Heart right ventricle (tissue), 16 donors: ENCODE results near the gene USP3. TPM values are rescaled to one million over a fixed set of nuclear protein-coding genes. Genes with fewer than 3 reads are reported as not detected.
A peak's percentile ranks its signal among the peaks of the same experiment; 100 is the strongest.

ENCODE experiments used
- ATAC-seq, 8 donors: fragments of 200-7000 bp; cut with Tn5 transposase; one replicate each; pipeline ENCODE4 v1.9.1; 2020; ENCODE audit warnings: mild to moderate bottlenecking in 8 of 8, moderate library complexity in 8 of 8, moderate number of reproducible peaks in 1 of 8
- DNase-seq, 2 donors: peaks; one replicate each; pipeline ENCODE4 v3.0.0-alpha.2; 2020
- H3K27ac ChIP-seq, 10 donors: fragments of 200-600 bp; sonication (generic) in 2 of 10; one replicate each; pipeline versions ENCODE4 v1.5.0 to v1.8.0; 2020 to 2022; ENCODE audit warnings: mild to moderate bottlenecking in 3 of 10
- H3K27me3 ChIP-seq, 7 donors: fragments of 200-600 bp; one replicate each; pipeline ENCODE4 v1.8.0; 2021 to 2022; ENCODE audit warnings: mild to moderate bottlenecking in 2 of 7
- H3K36me3 ChIP-seq, 9 donors: fragments of 200-600 bp; sonication (generic) in 1 of 9; one replicate each; pipeline versions ENCODE4 v1.5.0 to v1.8.0; 2020 to 2022; ENCODE audit warnings: mild to moderate bottlenecking in 2 of 9
- H3K4me1 ChIP-seq, 9 donors: fragments of 200-600 bp; sonication (generic) in 1 of 9; one replicate each; pipeline versions ENCODE4 v1.5.0 to v1.8.0; 2020 to 2022; ENCODE audit warnings: mild to moderate bottlenecking in 4 of 9
- H3K4me3 ChIP-seq, 10 donors: fragments of 200-600 bp; sonication (generic) in 2 of 10; one replicate each; pipeline versions ENCODE4 v1.5.0 to v1.8.0; 2020 to 2022; ENCODE audit warnings: mild to moderate bottlenecking in 7 of 10, moderate library complexity in 2 of 10
- H3K9me3 ChIP-seq, 11 donors: fragments of 200-600 bp in 10 of 11; sonication (generic) in 2 of 11; one replicate each; pipeline versions ENCODE4 v1.5.0 to v1.8.0; 2013 to 2022; ENCODE audit warnings: mild to moderate bottlenecking in 2 of 11, control low read depth in 1 of 11, moderate library complexity in 1 of 11
- WGBS, 2 donors: extraction: QIAGEN DNeasy Blood & Tissue Kit; methylation state at CpG; one replicate each; pipeline ENCODE4 v1.1.7; 2013; ENCODE audit warnings: inconsistent platforms in 1 of 2; 5-methylcytosine and 5-hydroxymethylcytosine counted together
- intact Hi-C, 10 donors: fragments of 100-400 bp; cut with DNase I; formaldehyde crosslinking; loops; one replicate each; pipeline versions ENCODE4 v1.11.1 to v1.14.2; 2022
- polyA plus RNA-seq, 2 donors: library from polyadenylated mRNA; stranded (reverse); fragments of 200-250 nt; gene quantifications; one replicate each; pipeline ENCODE4 v1.2.3, GENCODE V29; 2013
- total RNA-seq, 10 donors: library from RNA; stranded (reverse); fragmentation: NEBNext Ultra II Directional in 3 of 10; extraction: Animal tissue kit (Norgen Biotek cat#: 25700) in 3 of 10; gene quantifications; one replicate each; pipeline versions ENCODE4 v1.2.1 to v1.2.4, GENCODE V29; 2021 to 2023
- TF ChIP-seq, protein P1 (sequence below), 9 donors: fragments of 200-600 bp; sonication (generic) in 2 of 9; IDR thresholded peaks; one replicate each; pipeline versions ENCODE4 v1.5.0 to v1.8.0; 2021 to 2022; ENCODE audit warnings: antibody characterized with exemption in 9 of 9, mild to moderate bottlenecking in 5 of 9, moderate library complexity in 1 of 9
- donor health status: Arrhythmogenic right ventricular cardiomyopathy.
- donor health status: ischemic (EF 13 %, LVEDD 7.1; RV severe dilation, severe dysfunction).
- donor health status: healthy with polysubstance abuse.
- donor health status: DM: no; HTN: yes; CAD: no.
- donor health status: DM: no; HTN: no; CAD: no.
- donor health status: ischemic (EF 25% LVEDD 6.9; RV normal size, moderate dysfunction).
- donor health status: ischemic (EF 25% LVEDD 5.7; RV mildly dilated, moderate dysfunction).
- donor health status: healthy.
- donor health status: DM: yes; HTN: yes; CAD: no.
- donor health status: Ischemic cardiomyopathy.
- donor health status: ischemic (EF 35%, LVEDD 5.7; RV mildly dilated, moderate dysfunction).
- donor health status: nonischemic (EF 11% LVEDD 7.7; RV severe dilation, severe dysfunction).
- donor health status: DM: yes; HTN: yes; CAD: no.
- donor health status: PGD.
- donor health status: ischemic (EF 29% LVEDD 5.4; RV normal size, mild dysfunction).
- donor health status: nonischemic (EF 23%, LVEDD 6.1; RV moderate dilation, normal function).

Gene USP3
- total and polyA plus RNA-seq, 12 donors = 8.4 to 23.7 (median 16.6) TPM

DNA sequence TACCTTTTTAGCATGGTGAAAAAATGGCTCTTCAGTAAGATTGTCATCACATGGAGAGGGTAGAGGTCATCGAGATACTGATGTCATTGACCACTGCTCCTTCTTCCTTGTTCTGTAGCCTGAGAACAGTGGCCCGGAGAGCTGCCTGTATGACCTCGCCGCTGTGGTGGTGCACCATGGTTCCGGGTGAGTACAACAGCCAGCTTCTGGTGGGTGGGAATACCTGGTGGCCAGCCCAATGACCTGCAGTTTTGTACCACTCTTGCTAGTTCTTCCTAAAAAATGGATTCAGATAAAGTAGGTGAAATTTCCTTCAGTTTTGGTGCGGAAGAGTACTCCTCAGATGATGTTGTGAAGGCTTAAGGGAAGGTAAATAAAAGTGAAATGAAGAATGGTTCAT lies 84.4 kb downstream of the USP3 start:
- H3K36me3 ChIP-seq = peaks cover 0 to 100% (median 21%) of the 10 kb centered on the region in 9 donors

DNA sequence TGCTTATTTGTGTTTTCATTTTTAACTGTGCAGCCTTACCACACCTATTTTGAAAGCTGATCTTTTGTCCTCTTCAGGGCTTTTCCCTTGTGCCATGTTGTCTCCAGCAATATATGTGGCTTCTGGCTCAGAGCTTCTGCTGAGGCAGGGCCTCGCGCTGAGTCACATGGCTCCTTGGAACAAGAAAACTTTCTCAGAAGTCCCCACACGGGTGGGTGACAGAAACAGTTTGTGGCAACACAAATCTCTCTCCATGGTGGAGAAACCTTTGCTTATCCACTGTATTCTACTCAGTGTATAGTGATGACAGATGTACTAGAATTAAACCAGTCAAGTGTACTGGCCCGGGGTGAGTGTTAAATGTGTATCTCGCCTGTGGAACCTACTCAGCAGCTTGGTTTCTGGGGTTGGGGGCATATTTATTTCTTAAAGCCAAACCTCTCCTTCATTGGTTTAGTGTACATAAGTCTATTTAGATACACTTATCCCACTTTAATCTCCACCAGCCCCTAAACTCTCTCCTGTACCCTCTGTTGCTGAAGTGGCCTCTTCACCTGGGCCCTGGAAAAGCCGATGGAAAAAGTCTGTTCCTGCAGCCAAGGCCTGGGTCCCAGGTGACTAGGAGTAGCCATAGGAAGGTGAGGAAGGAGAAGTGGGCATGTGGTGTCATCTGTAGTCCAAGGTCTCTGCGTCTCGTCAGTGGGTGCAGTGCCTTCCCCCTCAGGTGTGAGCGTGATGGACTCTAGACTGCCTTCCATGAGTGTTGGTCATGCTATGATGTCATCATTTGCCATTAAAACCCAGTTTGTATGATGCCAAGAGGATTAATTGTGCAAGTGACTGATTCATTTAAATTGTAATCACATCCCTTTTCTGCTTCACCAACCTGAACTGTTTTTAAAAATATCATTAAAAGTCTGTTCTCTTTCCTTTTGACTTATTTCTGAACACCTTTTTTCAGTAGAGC lies 89.6 kb downstream of the USP3 start:
- whole genome bisulfite sequencing, 2 donors = 55 to 74% methylated on average over 9 of the region's 9 CpGs
- Histone ChIP-seq H3K36me3 (peaks cover 0 to 59% (median 27%) of the 10 kb centered on the region in 9 donors), H3K4me1 (peaks cover 14 to 50% (median 36%) of the 10 kb centered on the region in 9 donors), H3K9me3 (no peaks in the 10 kb centered on the region), H3K27me3 (no peaks in the 10 kb centered on the region), H3K4me3 (no peak overlapping the region), H3K27ac (peak overlapping the region in 1 of 10 donors; percentile 14)
- ATAC-seq (no peak), DNase-seq (no peak)
- TF ChIP-seq, protein P1, sequence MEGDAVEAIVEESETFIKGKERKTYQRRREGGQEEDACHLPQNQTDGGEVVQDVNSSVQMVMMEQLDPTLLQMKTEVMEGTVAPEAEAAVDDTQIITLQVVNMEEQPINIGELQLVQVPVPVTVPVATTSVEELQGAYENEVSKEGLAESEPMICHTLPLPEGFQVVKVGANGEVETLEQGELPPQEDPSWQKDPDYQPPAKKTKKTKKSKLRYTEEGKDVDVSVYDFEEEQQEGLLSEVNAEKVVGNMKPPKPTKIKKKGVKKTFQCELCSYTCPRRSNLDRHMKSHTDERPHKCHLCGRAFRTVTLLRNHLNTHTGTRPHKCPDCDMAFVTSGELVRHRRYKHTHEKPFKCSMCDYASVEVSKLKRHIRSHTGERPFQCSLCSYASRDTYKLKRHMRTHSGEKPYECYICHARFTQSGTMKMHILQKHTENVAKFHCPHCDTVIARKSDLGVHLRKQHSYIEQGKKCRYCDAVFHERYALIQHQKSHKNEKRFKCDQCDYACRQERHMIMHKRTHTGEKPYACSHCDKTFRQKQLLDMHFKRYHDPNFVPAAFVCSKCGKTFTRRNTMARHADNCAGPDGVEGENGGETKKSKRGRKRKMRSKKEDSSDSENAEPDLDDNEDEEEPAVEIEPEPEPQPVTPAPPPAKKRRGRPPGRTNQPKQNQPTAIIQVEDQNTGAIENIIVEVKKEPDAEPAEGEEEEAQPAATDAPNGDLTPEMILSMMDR (IDR thresholded peaks at IDR 0.05) = no peak
- intact Hi-C loops = loop anchor here in 2 of 10 donors (10.0 kb wide), 1 partner anchor 99 kb away; no protein-coding TSS in a partner anchor

More for the DNA sequence above, 84.4 kb downstream of the USP3 start:
- H3K9me3 ChIP-seq = peaks cover 0 to 8% (median 0%) of the 10 kb centered on the region in 11 donors
- no peak overlapping the region for H3K4me3 ChIP-seq
- intact Hi-C loops = no loop called here
- TF ChIP-seq, protein P1 (IDR thresholded peaks at IDR 0.05) = no peak
- WGBS, 2 donors = 95 to 97% methylated on average over 6 of the region's 6 CpGs
- no peak overlapping the region for H3K27ac ChIP-seq
- DNase-seq (no peak), ATAC-seq (no peak)
- H3K27me3 ChIP-seq = no peaks in the 10 kb centered on the region
- peaks cover 0 to 5% (median 0%) of the 10 kb centered on the region in 9 donors for H3K4me1 ChIP-seq

DNA sequence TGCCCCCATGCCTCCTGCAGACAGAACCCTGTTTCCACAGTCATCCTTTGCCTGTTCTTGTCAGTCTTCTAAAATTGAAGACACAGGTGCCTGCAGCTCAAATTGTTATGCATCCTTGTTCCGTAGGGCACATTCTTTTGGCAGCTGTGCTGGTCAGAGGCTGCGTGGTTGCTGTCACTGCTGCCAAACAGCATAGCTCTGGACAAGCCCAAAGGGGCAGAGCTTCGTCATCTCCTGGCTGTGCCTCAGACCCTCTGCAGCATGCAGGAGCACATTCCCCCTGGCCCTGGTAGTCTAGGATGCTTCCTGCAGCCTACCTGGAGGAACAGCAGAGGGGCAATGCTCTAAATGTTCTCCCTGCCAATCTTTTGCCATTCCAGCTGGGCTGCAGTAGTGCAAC lies 90.7 kb downstream of the USP3 start:
- Histone ChIP-seq H3K4me1 (peaks cover 14 to 61% (median 47%) of the 10 kb centered on the region in 9 donors), H3K27ac (peak overlapping the region in 6 of 10 donors; percentile 88 to 95 (median 92)), H3K4me3 (no peak overlapping the region), H3K36me3 (peaks cover 0 to 48% (median 27%) of the 10 kb centered on the region in 9 donors), H3K9me3 (no peaks in the 10 kb centered on the region), H3K27me3 (no peaks in the 10 kb centered on the region)
- WGBS, 2 donors = 41 to 71% methylated on average over 3 of the region's 3 CpGs
- TF ChIP-seq, protein P1 (IDR thresholded peaks at IDR 0.05) = no peak
- intact Hi-C loops = loop anchor here (5.0 to 10.0 kb wide), 5 partner anchors 88 to 128 kb away; partner anchors contain the start of gene USP3 (in 3 of the 10)
- ATAC-seq = peak in 7 of 8 donors; percentile 16 to 50 (median 26)
- peak; percentile 46 to 62 for DNase-seq

DNA sequence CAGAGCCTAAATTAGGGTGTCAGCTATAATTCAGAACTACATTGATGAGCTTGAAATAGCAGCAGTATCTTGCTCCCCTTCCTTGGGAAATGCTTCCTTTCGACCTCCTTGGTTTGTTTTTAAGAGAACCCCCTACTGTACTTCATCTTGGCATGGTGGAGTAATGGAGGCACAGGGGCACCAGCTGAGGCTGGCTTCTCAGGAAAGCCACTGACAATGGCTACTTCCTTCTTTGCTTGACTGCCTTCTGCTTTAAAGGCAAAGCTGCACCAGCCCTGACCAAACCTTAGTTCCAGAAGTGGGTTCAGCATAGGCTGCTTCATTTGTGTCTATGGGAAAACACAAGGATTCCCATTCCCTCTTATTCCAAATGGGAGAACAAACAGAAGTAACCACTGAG lies 91.3 kb downstream of the USP3 start:
- Histone ChIP-seq H3K36me3 (peaks cover 0 to 42% (median 23%) of the 10 kb centered on the region in 9 donors), H3K4me1 (peaks cover 14 to 67% (median 51%) of the 10 kb centered on the region in 9 donors), H3K27ac (peak overlapping the region; percentile 66 to 95 (median 89)), H3K9me3 (no peaks in the 10 kb centered on the region), H3K27me3 (no peaks in the 10 kb centered on the region), H3K4me3 (no peak overlapping the region)
- TF ChIP-seq, protein P1 (IDR thresholded peaks at IDR 0.05) = no peak
- no peak for ATAC-seq
- no peak for DNase-seq
- WGBS, 2 donors = 70 to 88% methylated on average over 1 of the region's 1 CpG
- intact Hi-C loops = loop anchor here (5.0 to 10.0 kb wide), 5 partner anchors 88 to 128 kb away; partner anchors contain the start of gene USP3 (in 3 of the 10)
